ENCODE results near the gene DPM3.
"Not testable (repeated sequence)": the region's sequence is repeated elsewhere in the genome, so short reads cannot be mapped to it uniquely, and the experiment has no call there.

The DPM3 gene

DNA sequence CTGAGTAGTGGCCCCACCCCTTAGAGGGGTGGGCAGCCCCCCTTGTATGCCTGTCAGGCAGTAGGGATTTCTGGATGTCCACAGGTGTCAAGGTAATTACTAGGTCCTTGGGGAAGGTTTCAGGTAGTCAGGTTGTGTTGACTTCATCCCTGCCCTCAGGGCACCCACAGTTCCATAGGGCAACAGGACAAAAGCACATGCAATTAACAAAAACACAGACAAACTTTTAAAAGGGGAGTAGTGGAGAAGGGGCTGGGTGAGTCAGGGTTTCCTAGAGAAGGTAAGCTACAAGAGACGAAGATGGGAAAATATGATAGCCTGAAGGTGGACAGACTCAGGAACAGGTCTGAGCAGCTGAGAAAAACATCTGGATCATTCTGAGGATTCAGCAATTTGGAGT lies 18.7 kb upstream of the DPM3 start:
- DNase-seq (ENCODE audit: low spot score), result no peak

DNA sequence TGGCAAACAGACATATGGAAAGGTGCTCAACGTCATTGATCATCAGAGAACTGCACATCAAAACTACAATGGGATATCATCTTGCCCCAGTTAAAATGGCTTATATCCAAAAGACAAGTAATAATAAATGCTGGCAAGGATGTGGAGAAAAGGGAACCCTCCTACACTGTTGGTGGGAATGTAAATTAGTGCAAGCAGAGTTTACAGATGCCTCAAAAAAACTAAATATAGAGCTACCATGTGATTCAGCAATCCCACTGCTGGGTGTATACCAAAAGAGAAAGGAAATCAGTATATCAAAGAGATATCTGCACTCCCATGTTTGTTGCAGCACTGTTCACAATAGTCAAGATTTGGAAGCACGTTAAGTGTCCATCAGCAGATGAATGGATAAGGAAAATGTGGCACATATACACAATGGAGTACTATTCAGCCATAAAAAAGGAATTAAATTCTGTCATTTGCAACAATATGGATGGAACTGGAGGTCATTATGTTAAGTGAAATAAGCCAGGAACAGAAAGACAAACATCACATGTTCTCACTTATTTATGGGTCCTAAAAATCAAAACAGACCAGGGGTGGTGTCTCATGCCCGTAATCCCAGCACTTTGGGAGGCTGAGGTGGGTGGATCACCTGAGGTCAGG lies 15.8 kb upstream of the DPM3 start:
- not testable (repeated sequence) for DNase-seq (ENCODE audit: low spot score)

DNA sequence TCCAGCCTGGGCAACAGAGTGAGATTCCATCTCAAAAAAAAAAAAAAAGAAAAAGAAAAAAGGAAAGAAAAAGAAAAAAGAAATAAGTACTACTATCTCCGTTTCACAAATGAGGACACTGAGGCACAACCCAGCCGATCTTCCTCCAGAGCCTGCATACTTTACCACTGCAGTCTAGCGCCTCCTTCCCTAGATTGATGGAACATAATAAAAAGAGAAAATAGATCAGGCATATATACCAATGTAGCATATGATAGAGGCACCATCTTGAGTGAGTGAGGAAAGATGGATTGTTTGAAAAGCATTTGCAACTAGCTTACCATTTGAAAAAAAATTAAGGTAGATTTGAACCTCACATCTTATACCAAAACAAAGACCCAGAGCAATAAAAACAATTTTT lies 5.2 kb upstream of the DPM3 start:
- no peak for DNase-seq (ENCODE audit: low spot score)

DNA sequence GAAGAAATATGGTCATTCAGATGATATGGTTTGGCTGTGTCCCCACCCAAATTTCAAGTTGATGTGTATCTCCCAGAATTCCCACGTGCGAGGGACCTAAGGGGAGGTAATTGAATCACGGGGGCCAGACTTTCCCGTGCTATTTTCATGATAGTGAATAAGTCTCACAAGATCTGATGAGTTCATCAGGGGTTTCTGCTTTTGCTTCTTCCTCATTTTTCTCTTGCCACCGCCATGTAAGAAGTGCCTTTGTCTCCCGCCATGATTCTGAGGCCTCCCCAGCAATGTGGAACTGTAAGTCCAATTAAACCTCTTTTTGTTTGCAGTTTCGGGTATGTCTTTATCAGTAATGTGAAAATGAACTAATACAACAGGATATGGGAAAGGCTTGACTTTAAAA lies 1.4 kb upstream of the DPM3 start:
- no peak for DNase-seq (ENCODE audit: low spot score)

DNA sequence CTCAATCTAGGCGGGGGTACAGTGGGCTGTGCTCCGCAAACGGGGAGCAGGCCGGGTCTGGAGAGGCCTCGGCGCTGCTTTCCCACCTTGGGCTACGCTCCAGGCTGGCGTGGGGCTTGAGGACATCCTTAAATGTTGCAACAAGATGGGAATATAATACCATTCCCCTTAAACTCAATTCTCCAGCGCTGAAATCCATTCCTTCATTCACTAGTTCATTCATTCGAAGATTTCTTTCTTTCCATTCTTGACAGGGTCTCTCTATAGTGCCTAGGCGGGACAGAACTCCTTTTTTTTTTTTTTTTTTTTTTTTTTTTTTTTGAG lies 261 bp upstream of the DPM3 start:
- DNase-seq (ENCODE audit: low spot score), result no peak

DNA sequence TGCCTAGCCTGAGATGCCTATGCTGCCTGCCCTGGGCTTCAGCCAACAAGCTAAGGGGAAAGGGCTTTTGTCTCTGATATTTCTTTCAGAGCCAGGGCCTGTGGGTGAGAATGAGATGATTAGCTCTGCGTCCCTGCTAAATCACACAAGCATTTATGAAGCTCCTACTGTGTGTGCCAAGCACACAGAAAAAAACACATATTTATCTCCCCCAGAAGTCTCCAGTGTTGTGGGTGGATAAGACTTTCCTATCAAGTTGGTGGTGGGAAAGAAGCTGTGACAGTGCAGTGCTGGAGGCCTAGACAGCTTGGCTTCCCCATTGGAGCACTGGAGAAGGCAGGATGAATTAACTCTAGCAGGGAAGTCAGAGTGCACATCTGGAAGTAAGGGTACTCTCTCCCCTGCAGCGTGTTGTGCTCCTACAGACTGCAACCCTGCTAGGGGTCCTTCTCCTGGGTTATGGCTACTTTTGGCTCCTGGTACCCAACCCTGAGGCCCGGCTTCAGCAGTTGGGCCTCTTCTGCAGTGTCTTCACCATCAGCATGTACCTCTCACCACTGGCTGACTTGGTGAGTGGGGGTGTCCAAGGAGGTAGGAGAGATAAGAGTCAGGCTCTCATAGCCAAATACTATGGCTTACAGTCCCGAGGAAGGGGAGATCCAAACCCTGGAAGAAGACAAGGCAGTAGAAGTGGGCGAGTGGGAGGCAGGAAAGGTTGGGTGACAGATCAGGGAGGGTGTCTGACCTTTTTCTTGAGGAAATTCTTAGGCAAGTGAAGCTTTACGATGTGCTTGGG lies 3.0 kb downstream of the DPM3 start:
- DNase-seq (ENCODE audit: low spot score), result no peak

DNA sequence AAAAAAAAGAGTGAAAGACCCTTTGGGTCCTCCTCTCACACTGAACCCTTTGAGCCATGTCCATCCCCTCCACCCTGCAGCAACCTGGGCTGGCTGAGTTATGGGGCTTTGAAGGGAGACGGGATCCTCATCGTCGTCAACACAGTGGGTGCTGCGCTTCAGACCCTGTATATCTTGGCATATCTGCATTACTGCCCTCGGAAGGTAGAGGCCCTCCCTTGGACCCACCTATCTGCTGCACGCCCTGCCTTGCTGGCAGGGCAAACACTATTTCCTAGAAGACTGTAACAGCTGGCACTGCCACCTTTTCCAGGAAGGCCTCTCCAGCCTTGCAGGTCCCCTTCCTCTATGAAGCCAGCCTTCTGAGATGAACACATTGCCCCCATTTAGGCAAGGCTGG lies 3.6 kb downstream of the DPM3 start:
- DNase-seq (ENCODE audit: low spot score), result no peak

DNA sequence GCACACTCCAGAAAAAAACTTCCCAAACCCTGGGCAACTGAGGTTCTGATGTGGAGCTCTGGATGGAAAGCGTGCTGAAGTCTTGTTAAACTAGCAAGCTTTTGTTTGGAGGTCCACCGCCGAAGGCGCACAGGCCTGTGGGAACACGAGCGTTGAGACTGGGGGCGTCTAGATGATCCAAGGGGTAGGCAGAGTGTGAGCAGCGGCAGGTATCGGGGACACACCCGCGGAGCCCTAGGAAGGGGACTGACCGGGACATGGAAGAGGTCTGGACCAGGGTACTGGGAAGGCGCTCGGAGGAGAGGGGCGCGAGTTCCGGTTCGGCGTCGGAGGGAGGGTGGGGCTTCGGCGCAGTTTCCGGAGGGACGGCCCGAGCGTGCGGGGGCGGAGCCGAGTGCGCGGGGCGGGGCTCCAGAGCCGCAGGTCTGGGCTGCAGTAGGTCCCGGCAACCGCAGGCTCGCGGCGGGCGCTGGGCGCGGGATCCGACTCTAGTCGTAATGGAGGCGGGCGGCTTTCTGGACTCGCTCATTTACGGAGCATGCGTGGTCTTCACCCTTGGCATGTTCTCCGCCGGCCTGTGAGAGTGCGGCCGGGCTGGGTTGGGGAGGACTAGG lies 4.8 kb downstream of the DPM3 start, which contains the start of gene SLC50A1:
Gene SLC50A1 (plus strand): TSS at position 438 of the 614 bp plus-strand sequence. CDS start 60 bp downstream, at position 498.
- peak; percentile 95 for DNase-seq (ENCODE audit: low spot score)

DNA sequence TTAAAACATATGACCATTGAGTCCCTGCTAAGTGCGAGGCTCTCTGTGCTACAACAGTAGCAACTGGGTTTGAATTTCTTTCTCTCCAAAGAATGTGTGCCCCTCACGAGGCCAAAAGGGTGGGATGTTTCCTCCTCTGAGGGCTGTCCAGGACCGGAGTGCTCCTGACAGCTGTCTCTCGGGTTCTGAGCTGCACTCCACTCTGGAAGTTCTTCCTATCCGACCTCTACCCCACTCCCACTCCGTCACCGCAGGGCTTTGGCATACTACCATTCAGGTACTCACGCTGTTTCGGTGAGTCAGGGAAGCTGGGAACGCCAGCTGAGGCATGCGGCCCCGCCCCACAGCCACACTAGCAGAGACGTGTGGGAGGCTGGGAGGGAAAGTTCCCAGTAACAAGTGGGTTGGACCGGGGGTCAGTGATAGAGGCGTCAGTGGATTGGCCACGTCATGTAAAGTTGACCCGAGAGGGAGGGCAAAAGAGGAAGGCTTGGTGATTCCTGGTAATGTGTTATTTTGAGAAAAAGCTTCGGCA lies 5.4 kb downstream of the DPM3 start:
- peak; percentile 96 for DNase-seq (ENCODE audit: low spot score)

DNA sequence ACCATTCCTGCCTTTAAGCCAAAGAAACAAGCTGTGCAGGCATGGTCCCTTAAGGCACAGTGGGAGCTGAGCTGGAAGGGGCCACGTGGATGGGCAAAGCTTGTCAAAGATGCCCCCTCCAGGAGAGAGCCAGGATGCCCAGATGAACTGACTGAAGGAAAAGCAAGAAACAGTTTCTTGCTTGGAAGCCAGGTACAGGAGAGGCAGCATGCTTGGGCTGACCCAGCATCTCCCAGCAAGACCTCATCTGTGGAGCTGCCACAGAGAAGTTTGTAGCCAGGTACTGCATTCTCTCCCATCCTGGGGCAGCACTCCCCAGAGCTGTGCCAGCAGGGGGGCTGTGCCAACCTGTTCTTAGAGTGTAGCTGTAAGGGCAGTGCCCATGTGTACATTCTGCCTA lies 6.0 kb downstream of the DPM3 start:
- DNase-seq (ENCODE audit: low spot score), result no peak

DNA sequence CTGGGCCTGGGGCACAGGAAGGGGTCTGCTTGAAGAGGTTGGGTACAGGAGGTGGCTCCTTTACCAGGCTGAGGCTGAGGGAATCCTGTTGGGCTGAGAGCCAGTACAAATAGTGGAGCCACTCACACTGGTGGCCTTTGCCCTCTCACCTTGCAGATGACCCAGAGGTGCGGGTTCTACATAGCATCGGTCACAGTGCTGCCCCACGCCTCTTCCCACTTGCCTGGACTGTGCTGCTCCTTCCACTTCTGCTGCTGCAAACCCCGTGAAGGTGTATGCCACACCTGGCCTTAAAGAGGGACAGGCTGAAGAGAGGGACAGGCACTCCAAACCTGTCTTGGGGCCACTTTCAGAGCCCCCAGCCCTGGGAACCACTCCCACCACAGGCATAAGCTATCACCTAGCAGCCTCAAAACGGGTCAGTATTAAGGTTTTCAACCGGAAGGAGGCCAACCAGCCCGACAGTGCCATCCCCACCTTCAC lies 6.5 kb downstream of the DPM3 start:
- no peak for DNase-seq (ENCODE audit: low spot score)

DNA sequence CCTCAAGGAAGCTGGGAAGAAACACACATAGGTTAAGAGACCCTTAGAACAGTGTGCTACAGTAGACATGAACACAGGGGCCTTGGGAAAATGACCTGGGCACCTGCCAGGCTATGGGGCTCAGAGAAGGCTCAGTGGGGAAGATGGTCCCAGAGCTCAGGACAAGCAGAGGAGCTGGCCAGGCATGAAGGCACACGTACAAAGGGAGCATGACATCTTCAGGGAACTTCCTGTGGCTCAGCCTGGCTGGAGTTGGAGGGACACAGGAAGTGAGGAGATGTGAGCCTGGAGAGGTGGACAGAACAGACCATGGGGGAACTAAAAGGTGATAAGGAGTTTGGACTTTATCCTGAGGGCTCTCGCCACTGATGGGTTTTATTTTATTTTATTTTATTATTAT lies 8.5 kb downstream of the DPM3 start:
- DNase-seq (ENCODE audit: low spot score), result no peak

DNA sequence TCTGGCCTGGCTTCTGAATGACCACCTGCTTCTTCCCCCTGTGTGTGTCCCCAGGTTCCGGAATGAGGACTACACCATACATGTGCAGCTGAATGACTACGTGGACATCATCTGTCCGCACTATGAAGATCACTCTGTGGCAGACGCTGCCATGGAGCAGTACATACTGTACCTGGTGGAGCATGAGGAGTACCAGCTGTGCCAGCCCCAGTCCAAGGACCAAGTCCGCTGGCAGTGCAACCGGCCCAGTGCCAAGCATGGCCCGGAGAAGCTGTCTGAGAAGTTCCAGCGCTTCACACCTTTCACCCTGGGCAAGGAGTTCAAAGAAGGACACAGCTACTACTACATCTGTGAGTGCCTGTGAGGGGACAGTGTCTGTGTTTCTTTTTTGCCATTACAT lies 9.0 kb downstream of the DPM3 start:
- DNase-seq (ENCODE audit: low spot score), result no peak

DNA sequence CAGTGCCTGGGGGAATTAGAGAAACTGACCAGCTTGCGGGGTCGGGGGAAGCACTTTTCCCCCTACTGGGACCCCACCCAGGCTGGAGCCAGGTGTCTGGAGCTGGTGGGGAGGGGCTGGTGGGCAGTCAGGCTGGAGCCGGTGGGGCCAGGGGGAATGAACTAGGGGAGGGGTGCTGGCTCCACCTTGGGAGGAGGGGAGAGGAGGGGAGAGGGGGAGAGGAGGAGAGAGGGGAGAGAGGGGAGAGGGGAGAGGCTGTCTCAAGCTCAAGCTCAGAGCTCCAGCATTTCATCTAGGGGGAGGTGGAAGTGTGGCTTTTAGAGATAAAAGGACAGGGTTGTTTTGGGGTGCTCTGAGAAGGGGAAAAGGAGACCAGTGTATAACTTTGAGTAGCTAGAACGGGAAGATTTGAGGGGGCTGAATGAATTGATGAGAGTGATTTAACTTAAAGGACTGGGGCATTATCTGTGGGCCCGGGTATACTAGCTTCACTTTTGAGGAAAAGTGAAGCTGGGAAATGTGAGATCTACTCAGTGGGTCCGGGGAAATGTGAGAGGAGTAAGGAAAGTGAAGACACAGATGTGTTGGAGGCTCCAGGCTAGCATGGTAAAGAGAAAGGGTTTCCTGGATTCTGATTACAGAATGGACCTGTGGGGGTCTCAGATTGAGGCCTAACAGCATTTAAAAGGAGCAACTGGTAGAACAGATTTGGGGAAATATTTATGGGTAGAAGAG lies 9.9 kb downstream of the DPM3 start:
- DNase-seq (ENCODE audit: low spot score), result no peak

DNA sequence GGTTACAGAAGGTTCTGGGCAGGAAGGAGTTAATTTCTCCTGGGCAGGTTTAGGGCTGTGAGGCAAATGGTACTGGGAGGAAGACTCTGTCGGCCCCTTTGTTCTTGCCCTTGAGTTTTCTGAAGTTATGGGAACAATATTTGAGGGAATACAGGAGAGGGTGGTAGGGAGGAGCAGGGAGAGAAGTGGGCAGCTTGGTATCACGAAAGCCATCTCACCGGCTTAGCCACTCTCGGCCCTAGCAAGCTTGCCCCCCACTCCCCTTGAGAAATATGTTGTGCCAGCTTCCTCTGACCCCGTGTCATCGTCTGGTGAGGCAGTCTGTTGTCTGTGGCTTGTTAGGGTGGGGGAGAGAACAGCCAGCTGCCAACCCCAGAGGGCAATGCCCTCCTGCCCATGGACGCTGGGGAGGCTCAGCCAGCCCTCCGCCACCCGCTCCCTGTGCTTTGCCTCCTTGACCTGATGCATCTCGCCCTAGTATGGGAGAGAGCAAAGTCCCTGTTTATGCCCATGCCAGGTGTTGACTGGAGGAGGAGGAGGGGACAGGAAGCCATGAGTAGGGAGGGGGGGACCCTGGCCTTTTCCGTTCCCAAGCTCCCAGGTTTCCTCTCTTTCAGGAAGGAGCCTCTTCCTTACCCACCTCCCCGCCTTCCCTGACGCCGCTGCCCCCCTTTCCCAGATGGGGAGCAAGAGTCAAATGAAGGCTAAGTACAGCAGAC lies 11.4 kb downstream of the DPM3 start:
- DNase-seq (ENCODE audit: low spot score), result peak; percentile 52

DNA sequence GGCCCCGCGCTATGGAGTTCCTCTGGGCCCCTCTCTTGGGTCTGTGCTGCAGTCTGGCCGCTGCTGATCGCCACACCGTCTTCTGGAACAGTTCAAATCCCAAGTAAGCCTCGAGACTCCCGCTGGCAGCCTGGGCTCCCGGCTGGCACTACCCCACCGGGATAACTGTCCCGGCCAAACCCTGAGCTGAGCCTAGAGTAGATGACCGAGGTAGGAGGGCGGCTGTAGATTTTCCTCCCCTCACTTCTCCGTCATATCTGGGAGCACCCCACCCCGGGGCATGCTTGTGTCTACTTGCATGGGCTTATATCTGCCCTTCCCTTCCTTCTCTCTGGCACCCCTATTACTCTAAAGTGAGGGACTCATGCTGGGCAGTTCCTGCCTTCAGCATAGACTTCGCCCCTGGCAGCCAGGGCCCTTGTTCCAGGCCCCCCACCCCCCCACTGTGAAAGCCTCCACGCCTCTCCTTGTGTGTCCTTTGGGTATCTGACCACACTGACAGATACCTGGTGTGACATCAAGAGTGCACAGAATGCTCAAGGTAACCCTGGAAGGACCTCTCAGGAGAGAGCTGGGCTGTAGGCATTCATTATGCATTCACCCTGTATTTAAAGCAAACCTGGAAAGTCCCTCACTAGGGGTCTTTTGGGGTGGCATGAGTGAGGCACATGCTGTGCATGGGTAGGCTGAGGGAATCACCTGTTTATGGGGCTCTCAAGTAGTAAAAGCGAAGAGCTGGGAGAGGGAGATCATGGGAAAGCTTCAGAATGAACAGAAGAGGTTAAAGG lies 12.2 kb downstream of the DPM3 start:
- no peak for DNase-seq (ENCODE audit: low spot score)

DNA sequence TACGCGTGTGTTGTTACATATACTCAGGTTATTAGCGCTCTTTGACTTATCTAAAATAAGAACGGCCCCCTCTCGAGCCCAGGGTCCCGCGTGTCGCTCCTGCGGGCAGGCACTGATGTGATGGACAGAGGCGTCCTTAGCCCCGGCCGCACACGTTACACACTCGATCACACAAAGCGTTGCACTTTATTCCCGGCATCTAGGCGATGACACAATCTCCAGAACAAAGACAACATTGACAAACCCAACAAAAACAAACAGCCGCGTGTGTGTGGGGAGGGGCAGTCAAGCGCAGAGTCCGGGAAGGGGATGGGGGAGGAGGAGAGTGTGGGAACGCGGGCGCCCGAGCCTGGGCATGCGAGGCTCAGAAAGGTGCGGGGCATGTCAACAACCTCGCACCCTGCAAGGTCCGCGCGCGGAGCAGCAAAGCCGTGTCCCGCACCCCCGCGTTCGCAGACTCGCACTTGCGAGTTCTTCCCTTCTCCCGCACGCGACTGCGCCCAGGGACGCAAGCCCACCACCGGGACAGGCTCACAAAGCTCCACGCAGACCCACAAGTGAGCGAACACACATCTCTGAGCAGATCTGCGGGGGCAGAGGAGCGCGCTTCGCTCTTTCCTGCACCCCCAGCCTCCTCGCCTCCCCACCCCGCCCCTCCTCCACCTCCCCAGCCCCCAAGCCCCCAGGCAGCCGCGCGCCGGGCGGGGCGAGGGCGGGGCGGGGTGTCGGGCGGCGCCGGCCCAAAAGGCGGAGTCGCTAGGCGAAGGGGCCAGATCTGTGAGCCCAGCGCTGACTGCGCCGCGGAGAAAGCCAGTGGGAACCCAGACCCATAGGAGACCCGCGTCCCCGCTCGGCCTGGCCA lies 13.0 kb downstream of the DPM3 start, which contains the start of gene EFNA1:
Gene EFNA1 (plus strand): TSS at position 772 of the 862 bp plus-strand sequence. CDS start 102 bp downstream, outside the sequence.
- peak; percentile 74 for DNase-seq (ENCODE audit: low spot score)

DNA sequence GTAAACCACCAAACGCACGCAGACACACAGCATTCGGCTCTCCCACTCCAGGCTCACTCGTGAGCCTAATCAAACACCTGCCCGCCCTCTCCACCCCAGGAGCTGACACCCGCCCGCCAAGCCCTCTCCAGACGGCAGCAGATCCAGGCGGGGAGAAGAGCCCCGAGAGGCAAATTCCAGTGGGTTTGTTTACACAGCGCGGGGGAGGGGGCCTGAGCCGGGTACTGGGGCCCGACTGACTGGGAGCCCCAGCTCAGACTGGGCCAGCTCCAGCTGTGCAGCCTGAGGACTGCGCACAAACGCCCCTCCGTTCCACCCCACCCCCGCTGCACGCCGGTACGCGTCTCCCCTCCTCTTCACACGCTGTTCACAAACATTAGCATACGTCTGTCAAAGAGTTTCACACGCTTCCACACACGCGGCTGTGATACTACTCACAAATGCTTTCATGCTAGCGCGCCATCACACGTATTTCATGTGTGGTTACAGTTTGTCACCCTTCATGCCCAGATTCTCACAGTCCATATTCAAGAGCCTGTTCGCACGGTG lies 13.7 kb downstream of the DPM3 start:
- peak; percentile 19 for DNase-seq (ENCODE audit: low spot score)

DNA sequence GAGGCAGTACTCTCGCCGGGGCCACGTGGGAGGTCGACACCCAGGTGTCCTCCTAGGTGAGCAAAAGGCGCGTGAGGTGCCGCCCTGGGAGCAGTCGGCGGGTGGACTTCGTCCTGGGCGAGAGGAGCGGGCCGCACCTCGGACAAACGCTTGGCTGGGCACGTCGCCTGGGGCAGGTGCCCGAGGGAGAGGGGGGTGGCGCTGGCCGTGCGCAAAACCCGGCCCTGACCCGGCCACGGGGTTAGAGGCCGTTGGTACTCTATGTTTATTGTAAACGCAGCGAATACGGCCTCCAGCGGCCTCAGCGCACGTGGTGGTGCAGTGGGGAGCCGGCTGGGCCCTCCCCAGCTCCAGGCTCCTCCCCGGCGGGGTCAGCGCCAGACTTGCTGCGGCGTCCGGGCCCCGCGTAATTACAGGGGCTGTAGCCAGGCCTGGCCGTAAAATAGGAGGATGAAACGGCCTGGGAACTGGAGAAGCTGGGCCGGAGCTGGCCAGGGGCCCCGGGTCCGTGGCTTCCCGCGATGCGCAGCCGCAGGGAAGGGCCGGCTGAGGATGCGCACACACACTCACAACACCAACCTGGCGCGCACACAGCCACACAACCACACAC lies 14.3 kb downstream of the DPM3 start:
- DNase-seq (ENCODE audit: low spot score), result peak; percentile 65

Data from LoVo (cell line).